ENCODE measurements around the gene POLR2J.
"Not testable (repeated sequence)": the region's sequence is repeated elsewhere in the genome, so short reads cannot be mapped to it uniquely, and the experiment has no call there.

GRCh38 chr7:102474736-102475435 lies 3.8 kb downstream of the POLR2J start:
- TF ChIP-seq CTCF (IDR thresholded peaks at IDR 0.05; ENCODE audit: poor library complexity); EZH2 (IDR thresholded peaks at IDR 0.05; ENCODE audit: borderline replicate concordance); EZH2phosphoT487 (IDR thresholded peaks at IDR 0.05; ENCODE audit: low read depth, severe bottlenecking, unreplicated experiment): not testable (repeated sequence)

Measured in hepatocyte (in vitro differentiated cells).